GM19238 (cell line): ENCODE results near the gene DNAI4.
"Not testable (repeated sequence)": the region's sequence is repeated elsewhere in the genome, so short reads cannot be mapped to it uniquely, and the experiment has no call there.

Source experiments
- DNase-seq: peaks from one replicate; pipeline ENCODE4 v3.0.0; 2011; ENCODE audit warnings: low spot score; ENCODE audit not compliant: insufficient read length

DNAI4 gene

GRCh38 chr1:66848193-66848592, 76.5 kb downstream of the DNAI4 start:
- DNase-seq, result no peak

GRCh38 chr1:66840929-66841328, 83.7 kb downstream of the DNAI4 start:
- no peak for DNase-seq

GRCh38 chr1:66834926-66835325, 89.7 kb downstream of the DNAI4 start:
- no peak for DNase-seq

- no peak for DNase-seq
These were observed 91.5 kb downstream of the DNAI4 start for GRCh38 chr1:66833112-66833511.

GRCh38 chr1:66831529-66832239, 93.0 kb downstream of the DNAI4 start:
- DNase-seq, result no peak

GRCh38 chr1:66824771-66825170, 99.9 kb downstream of the DNAI4 start:
- no peak for DNase-seq

GRCh38 chr1:66809736-66810326, 114.8 kb downstream of the DNAI4 start:
- no peak for DNase-seq

GRCh38 chr1:66809245-66809644, 115.4 kb downstream of the DNAI4 start:
- DNase-seq, result no peak

- not testable (repeated sequence) for DNase-seq
These were observed 128.8 kb downstream of the DNAI4 start for GRCh38 chr1:66795839-66796238.

GRCh38 chr1:66791621-66792610, 132.7 kb downstream of the DNAI4 start:
- no peak for DNase-seq

GRCh38 chr1:66788231-66788939, 136.3 kb downstream of the DNAI4 start:
- DNase-seq, result no peak

- no peak for DNase-seq
These were observed 137.0 kb downstream of the DNAI4 start for GRCh38 chr1:66787641-66788040.

GRCh38 chr1:66785800-66786199, 138.9 kb downstream of the DNAI4 start:
- not testable (repeated sequence) for DNase-seq

GRCh38 chr1:66779475-66780078, 145.1 kb downstream of the DNAI4 start:
- no peak for DNase-seq

GRCh38 chr1:66778969-66779368, 145.7 kb downstream of the DNAI4 start:
- no peak for DNase-seq

GRCh38 chr1:66778266-66778665, 146.4 kb downstream of the DNAI4 start:
- no peak for DNase-seq

- no peak for DNase-seq
These were observed 146.8 kb downstream of the DNAI4 start for GRCh38 chr1:66777831-66778230.

- no peak for DNase-seq
These were observed 149.0 kb downstream of the DNAI4 start for GRCh38 chr1:66775646-66776045.

GRCh38 chr1:66774438-66774837, 150.2 kb downstream of the DNAI4 start:
- no peak for DNase-seq

- DNase-seq, result no peak
These were observed 151.4 kb downstream of the DNAI4 start for GRCh38 chr1:66773227-66773626.

- DNase-seq, result no peak
These were observed 154.0 kb downstream of the DNAI4 start for GRCh38 chr1:66770694-66771093.
